ENCODE results near the gene MT1E.
"Not testable (repeated sequence)": the region's sequence is repeated elsewhere in the genome, so short reads cannot be mapped to it uniquely, and the experiment has no call there.

Gene MT1E

DNA sequence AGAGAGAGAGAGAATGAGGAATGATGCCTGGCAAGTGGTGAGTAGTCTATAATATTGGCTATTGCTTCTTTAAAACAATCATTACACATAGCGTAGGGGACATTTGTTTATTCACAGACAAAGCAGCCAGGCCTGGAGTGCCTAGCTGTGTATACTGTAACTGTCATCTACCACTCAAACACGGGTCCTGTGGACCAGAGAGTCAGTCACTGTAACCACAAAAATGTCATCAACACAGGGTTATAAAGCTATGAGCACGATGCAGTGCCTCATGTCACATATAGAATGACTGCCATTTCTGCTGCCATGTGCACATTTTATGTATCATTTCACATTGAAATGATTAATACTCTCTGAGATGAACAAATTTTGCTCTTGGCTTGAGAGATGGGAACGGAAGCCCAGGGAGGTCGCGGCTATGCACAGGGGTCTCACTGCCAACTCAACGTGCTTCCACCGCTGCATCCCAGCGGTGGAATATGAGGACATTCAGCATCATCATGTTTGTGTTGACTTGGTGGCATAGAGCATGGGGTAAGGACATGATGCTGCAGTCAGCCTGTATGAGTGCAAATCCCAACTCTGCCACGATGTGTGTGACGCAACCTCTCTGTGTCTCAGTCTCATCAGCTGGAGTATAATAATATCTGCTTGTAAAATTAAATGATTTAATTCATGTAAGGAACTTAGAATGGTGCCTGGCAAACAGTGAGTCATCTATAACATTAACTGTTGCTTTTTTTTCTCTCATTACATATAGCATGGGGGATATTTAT, 47.4 kb downstream of the MT1E start:
- TF ChIP-seq, protein P1, sequence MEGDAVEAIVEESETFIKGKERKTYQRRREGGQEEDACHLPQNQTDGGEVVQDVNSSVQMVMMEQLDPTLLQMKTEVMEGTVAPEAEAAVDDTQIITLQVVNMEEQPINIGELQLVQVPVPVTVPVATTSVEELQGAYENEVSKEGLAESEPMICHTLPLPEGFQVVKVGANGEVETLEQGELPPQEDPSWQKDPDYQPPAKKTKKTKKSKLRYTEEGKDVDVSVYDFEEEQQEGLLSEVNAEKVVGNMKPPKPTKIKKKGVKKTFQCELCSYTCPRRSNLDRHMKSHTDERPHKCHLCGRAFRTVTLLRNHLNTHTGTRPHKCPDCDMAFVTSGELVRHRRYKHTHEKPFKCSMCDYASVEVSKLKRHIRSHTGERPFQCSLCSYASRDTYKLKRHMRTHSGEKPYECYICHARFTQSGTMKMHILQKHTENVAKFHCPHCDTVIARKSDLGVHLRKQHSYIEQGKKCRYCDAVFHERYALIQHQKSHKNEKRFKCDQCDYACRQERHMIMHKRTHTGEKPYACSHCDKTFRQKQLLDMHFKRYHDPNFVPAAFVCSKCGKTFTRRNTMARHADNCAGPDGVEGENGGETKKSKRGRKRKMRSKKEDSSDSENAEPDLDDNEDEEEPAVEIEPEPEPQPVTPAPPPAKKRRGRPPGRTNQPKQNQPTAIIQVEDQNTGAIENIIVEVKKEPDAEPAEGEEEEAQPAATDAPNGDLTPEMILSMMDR (IDR thresholded peaks at IDR 0.05), result no peak
- Mint-ChIP-seq H3K36me3 (ENCODE audit: low read depth) (no peaks in the 10 kb centered on the region), H3K4me1 (peaks cover 23% of the 10 kb centered on the region), H3K27me3 (ENCODE audit: low read depth, poor library complexity) (peaks cover 100% of the 10 kb centered on the region), H3K27ac (no peak overlapping the region), H3K9me3 (no peaks in the 10 kb centered on the region), H3K4me3 (no peak overlapping the region)
- DNase-seq, result no peak

DNA sequence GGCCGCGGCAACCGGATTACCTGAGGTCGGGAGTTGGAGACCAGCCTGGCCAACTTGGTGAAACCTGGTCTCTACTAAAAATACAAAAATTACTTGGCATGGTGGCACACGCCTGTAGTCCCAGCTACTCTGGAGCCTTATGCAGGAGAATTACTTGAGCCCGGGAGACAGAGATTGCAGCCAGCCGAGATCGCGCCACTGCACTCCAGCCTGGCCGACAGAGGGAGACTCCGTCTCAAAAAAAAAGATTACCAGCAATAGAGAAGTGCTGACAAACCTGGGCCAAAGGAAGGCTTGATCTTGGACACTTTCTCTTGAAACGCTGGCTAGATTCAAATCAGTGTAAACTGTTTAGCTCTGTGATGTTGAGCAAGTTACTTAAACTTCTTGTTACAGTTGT, 48.3 kb downstream of the MT1E start:
- Mint-ChIP-seq H3K27me3 (ENCODE audit: low read depth, poor library complexity) (peaks cover 100% of the 10 kb centered on the region), H3K9me3 (no peaks in the 10 kb centered on the region), H3K4me3 (no peak overlapping the region), H3K36me3 (ENCODE audit: low read depth) (no peaks in the 10 kb centered on the region), H3K27ac (no peak overlapping the region), H3K4me1 (peaks cover 15% of the 10 kb centered on the region)
- TF ChIP-seq, protein P1 (IDR thresholded peaks at IDR 0.05), result peak; percentile 43
- DNase-seq, result peak; percentile 42

DNA sequence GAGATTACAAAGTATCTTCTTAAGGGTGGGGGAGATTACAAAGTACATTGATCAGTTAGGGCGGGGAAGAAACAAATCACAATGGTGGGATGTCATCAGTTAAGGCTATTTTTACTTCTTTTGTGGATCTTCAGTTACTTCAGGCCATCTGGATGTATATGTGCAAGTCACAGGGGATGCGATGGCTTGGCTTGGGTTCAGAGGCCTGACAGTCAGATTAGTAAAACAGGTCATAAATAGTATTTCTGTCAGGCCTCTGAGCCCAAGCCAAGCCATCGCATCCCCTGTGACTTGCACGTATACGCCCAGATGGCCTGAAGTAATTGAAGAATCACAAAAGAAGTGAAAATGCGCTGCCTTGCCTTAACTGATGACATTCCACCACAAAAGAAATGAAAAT, 49.0 kb downstream of the MT1E start:
- H3K4me3 Mint-ChIP-seq; H3K36me3 Mint-ChIP-seq (ENCODE audit: low read depth); H3K9me3 Mint-ChIP-seq; H3K27ac Mint-ChIP-seq; DNase-seq: not testable (repeated sequence)
- Mint-ChIP-seq H3K27me3 (ENCODE audit: low read depth, poor library complexity) (peaks cover 97% of the 10 kb centered on the region), H3K4me1 (peaks cover 15% of the 10 kb centered on the region)

DNA sequence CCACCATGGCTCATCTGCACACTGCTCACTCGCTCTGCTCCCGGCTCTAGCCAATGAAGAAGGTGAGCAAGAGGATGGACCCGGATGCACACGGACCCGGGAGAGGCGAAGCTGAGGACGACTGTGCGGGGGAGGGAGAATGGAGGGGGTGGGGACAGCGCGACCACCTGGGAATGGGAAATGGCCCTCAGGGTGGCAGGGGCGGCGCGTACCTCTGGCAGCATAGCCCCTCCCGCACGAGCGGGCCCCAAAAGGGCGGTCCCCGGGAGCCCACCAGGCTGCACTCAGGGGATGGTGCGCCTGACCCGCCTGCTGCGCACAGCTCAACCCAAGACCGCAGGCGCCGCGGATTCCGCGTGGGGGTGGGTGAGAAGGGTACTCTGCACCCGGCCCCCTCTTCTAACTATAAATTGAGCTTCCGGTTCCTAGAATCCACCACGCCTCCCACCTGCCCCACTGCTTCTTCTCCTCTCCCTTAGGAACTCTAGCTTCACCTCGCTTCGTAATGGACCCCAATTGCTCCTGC, 50.2 kb downstream of the MT1E start:
- peak overlapping the region; percentile 81 for H3K4me3 Mint-ChIP-seq

More for the DNA sequence above, 50.2 kb downstream of the MT1E start:
- H3K27ac Mint-ChIP-seq, result no peak overlapping the region
- H3K4me1 Mint-ChIP-seq, result peaks cover 15% of the 10 kb centered on the region
- peaks cover 91% of the 10 kb centered on the region for H3K27me3 Mint-ChIP-seq (ENCODE audit: low read depth, poor library complexity)
- H3K36me3 Mint-ChIP-seq (ENCODE audit: low read depth), result no peaks in the 10 kb centered on the region
- peak; percentile 36 for DNase-seq
- TF ChIP-seq, protein P1 (IDR thresholded peaks at IDR 0.05), result no peak
- H3K9me3 Mint-ChIP-seq, result no peaks in the 10 kb centered on the region

All from nephron progenitor cell (in vitro differentiated cells).